ENCODE measurements around the gene ENOSF1.
A peak's percentile ranks its signal among the peaks of the same experiment; 100 is the strongest.

The ENOSF1 gene

GRCh38 chr18:657311-658000, 55.0 kb downstream of the ENOSF1 start, which contains the start of gene TYMS:
TYMS (plus strand) TSS chr18:657653; CDS start chr18:657743, 90 bp downstream.
- H3K27me3 ChIP-seq (ENCODE audit: insufficient read depth, poor library complexity, severe bottlenecking) = no peaks in the 10 kb centered on the region
- H3K4me1 ChIP-seq (ENCODE audit: insufficient read depth, poor library complexity, severe bottlenecking) = peaks cover 5% of the 10 kb centered on the region
- no peaks in the 10 kb centered on the region for H3K9me3 ChIP-seq (ENCODE audit: severe bottlenecking)
- DNase-seq (ENCODE audit: low spot score) (peak; percentile 72), ATAC-seq (ENCODE audit: low read depth) (peak; percentile 63)
- H3K27ac ChIP-seq (ENCODE audit: poor library complexity, severe bottlenecking) = peak within 1 kb of the TSS; percentile 85
- H3K4me3 ChIP-seq (ENCODE audit: severe bottlenecking) = peak within 1 kb of the TSS; percentile 84
- TF ChIP-seq, protein P1, sequence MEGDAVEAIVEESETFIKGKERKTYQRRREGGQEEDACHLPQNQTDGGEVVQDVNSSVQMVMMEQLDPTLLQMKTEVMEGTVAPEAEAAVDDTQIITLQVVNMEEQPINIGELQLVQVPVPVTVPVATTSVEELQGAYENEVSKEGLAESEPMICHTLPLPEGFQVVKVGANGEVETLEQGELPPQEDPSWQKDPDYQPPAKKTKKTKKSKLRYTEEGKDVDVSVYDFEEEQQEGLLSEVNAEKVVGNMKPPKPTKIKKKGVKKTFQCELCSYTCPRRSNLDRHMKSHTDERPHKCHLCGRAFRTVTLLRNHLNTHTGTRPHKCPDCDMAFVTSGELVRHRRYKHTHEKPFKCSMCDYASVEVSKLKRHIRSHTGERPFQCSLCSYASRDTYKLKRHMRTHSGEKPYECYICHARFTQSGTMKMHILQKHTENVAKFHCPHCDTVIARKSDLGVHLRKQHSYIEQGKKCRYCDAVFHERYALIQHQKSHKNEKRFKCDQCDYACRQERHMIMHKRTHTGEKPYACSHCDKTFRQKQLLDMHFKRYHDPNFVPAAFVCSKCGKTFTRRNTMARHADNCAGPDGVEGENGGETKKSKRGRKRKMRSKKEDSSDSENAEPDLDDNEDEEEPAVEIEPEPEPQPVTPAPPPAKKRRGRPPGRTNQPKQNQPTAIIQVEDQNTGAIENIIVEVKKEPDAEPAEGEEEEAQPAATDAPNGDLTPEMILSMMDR (IDR thresholded peaks at IDR 0.05; ENCODE audit: poor library complexity, severe bottlenecking) = peak; percentile 20
- H3K36me3 ChIP-seq (ENCODE audit: low read depth) = peaks cover 38% of the 10 kb centered on the region

- Histone ChIP-seq H3K4me3 (ENCODE audit: severe bottlenecking) (no peak overlapping the region), H3K27ac (ENCODE audit: poor library complexity, severe bottlenecking) (no peak overlapping the region), H3K9me3 (ENCODE audit: severe bottlenecking) (no peaks in the 10 kb centered on the region), H3K27me3 (ENCODE audit: insufficient read depth, poor library complexity, severe bottlenecking) (no peaks in the 10 kb centered on the region), H3K36me3 (ENCODE audit: low read depth) (peaks cover 18% of the 10 kb centered on the region), H3K4me1 (ENCODE audit: insufficient read depth, poor library complexity, severe bottlenecking) (peaks cover 5% of the 10 kb centered on the region)
- DNase-seq (ENCODE audit: low spot score) (no peak), ATAC-seq (ENCODE audit: low read depth) (no peak)
- TF ChIP-seq, protein P1 (IDR thresholded peaks at IDR 0.05; ENCODE audit: poor library complexity, severe bottlenecking) = no peak
Measured at GRCh38 chr18:655445-655844, 57.0 kb downstream of the ENOSF1 start.

GRCh38 chr18:654601-655000, 57.8 kb downstream of the ENOSF1 start:
- H3K27ac ChIP-seq (ENCODE audit: poor library complexity, severe bottlenecking) = no peak overlapping the region
- DNase-seq (ENCODE audit: low spot score) = no peak
- H3K27me3 ChIP-seq (ENCODE audit: insufficient read depth, poor library complexity, severe bottlenecking) = no peaks in the 10 kb centered on the region
- TF ChIP-seq, protein P1 (IDR thresholded peaks at IDR 0.05; ENCODE audit: poor library complexity, severe bottlenecking) = no peak
- peaks cover 5% of the 10 kb centered on the region for H3K4me1 ChIP-seq (ENCODE audit: insufficient read depth, poor library complexity, severe bottlenecking)
- no peaks in the 10 kb centered on the region for H3K9me3 ChIP-seq (ENCODE audit: severe bottlenecking)
- H3K36me3 ChIP-seq (ENCODE audit: low read depth) = peaks cover 10% of the 10 kb centered on the region
- H3K4me3 ChIP-seq (ENCODE audit: severe bottlenecking) = no peak overlapping the region
- no peak for ATAC-seq (ENCODE audit: low read depth)

DNA sequence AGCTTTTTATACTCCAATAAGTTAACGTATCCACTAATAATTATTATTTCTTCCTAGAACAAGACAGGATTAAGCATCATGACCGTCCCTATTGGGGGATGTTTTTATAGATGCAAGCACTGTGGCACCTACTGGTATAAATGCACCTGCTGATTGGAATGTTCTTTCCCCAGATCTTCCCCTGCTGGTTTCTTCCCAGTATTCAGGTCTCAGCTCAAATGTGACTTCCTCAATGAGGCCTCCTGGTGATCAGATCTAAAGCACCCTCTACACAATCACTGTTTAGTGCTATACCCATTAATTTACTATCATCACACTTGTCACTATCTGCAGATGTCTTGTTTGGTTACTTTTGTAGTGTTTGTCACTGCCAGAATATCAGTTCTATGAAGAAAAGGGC, 58.9 kb downstream of the ENOSF1 start:
- DNase-seq (ENCODE audit: low spot score) (no peak), ATAC-seq (ENCODE audit: low read depth) (no peak)
- Histone ChIP-seq H3K27ac (ENCODE audit: poor library complexity, severe bottlenecking) (no peak overlapping the region), H3K9me3 (ENCODE audit: severe bottlenecking) (no peaks in the 10 kb centered on the region), H3K4me3 (ENCODE audit: severe bottlenecking) (no peak overlapping the region), H3K36me3 (ENCODE audit: low read depth) (no peaks in the 10 kb centered on the region), H3K27me3 (ENCODE audit: insufficient read depth, poor library complexity, severe bottlenecking) (no peaks in the 10 kb centered on the region), H3K4me1 (ENCODE audit: insufficient read depth, poor library complexity, severe bottlenecking) (peaks cover 5% of the 10 kb centered on the region)
- TF ChIP-seq, protein P1 (IDR thresholded peaks at IDR 0.05; ENCODE audit: poor library complexity, severe bottlenecking) = no peak

GRCh38 chr18:652131-652530, 60.3 kb downstream of the ENOSF1 start:
- no peak for DNase-seq (ENCODE audit: low spot score)
- Histone ChIP-seq H3K4me3 (ENCODE audit: severe bottlenecking) (no peak overlapping the region), H3K27me3 (ENCODE audit: insufficient read depth, poor library complexity, severe bottlenecking) (no peaks in the 10 kb centered on the region), H3K36me3 (ENCODE audit: low read depth) (no peaks in the 10 kb centered on the region), H3K4me1 (ENCODE audit: insufficient read depth, poor library complexity, severe bottlenecking) (peaks cover 5% of the 10 kb centered on the region), H3K9me3 (ENCODE audit: severe bottlenecking) (no peaks in the 10 kb centered on the region), H3K27ac (ENCODE audit: poor library complexity, severe bottlenecking) (no peak overlapping the region)
- TF ChIP-seq, protein P1 (IDR thresholded peaks at IDR 0.05; ENCODE audit: poor library complexity, severe bottlenecking) = no peak
- ATAC-seq (ENCODE audit: low read depth) = no peak
